ENCODE measurements around the gene FXYD5.
A peak's percentile ranks its signal among the peaks of the same experiment; 100 is the strongest.

Gene FXYD5

DNA sequence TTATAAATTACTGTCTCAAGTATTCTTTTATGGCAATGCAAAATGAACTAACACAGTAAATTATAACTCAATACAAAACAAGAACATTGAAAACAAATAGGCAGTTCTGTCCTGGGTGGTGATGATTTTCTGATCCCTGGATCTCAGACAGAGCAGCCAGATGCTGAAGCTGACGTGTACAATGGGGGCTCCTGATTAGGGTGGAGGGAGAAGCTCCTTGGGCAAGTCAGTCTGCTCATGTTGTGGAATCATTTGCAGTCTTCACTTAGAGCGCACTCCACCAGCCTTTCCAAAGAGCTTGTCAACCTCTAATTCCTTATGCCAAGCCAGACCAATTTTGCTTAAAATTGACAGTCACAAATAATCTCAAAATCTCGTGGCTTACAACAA is 21.6 kb downstream of the FXYD5 start:
- H3K36me3 Mint-ChIP-seq (ENCODE audit: low read depth) = no peaks in the 10 kb centered on the region
- H3K4me3 Mint-ChIP-seq = no peak overlapping the region
- no peaks in the 10 kb centered on the region for H3K9me3 Mint-ChIP-seq
- peaks cover 4% of the 10 kb centered on the region for H3K27me3 Mint-ChIP-seq (ENCODE audit: low read depth)
- H3K27ac Mint-ChIP-seq = peak overlapping the region in 1 of 3 experiments; percentile 56
- TF ChIP-seq CTCF (IDR thresholded peaks at IDR 0.05; ENCODE audit: unreplicated experiment in 3 of 3) = no peak
- H3K4me1 Mint-ChIP-seq = peaks cover 6% of the 10 kb centered on the region

DNA sequence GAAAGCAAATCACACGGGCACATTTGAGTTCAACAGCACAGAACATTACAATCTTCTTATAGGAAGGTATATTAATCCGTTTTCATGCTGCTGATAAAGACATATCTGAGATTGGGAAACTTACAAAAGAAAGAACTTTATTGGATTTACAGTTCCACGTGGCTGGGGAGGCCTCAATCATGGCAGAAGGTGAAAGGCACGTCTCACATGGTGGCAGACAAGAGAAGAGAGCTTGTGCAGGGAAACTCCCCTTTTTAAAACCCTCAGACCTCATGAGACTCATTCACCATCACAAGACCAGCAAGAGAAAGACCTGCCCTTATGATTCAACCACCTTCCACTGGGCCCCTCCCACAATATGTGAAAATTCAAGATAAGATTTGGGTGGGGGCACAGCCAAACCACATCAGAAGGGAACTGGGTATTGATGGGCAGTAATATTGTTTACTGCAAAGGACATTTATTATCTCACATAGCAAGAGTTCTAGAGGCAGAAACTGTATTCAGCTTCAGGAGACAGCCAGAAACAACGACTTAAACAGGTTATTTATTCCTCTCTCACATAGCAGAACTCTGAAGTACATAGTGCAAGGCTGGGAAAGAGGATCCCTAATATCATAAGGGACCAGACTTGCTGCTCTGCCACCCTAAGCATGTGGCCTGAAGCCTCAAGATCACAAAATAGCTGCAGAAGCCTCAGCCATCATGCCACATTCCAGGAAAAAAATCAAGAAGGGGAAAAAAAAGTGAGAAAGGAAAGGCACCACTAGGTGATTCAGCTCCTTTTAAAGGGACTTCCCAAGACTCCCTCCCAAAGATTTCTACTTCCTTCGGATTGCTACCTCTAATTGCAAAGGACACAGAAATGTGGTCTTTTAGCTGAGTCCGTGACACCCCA is 23.1 kb downstream of the FXYD5 start:
- Mint-ChIP-seq H3K36me3 (ENCODE audit: low read depth) (no peaks in the 10 kb centered on the region), H3K27ac (no peak overlapping the region), H3K9me3 (no peaks in the 10 kb centered on the region), H3K4me1 (peaks cover 6% of the 10 kb centered on the region), H3K4me3 (no peak overlapping the region), H3K27me3 (ENCODE audit: low read depth) (peaks cover 4% of the 10 kb centered on the region)
- no peak for TF ChIP-seq CTCF (IDR thresholded peaks at IDR 0.05; ENCODE audit: unreplicated experiment in 3 of 3)

- no peak for TF ChIP-seq CTCF (IDR thresholded peaks at IDR 0.05; ENCODE audit: unreplicated experiment in 3 of 3)
- H3K4me3 Mint-ChIP-seq = no peak overlapping the region
- peaks cover 6% of the 10 kb centered on the region for H3K4me1 Mint-ChIP-seq
- no peak overlapping the region for H3K27ac Mint-ChIP-seq
- peaks cover 4% of the 10 kb centered on the region for H3K27me3 Mint-ChIP-seq (ENCODE audit: low read depth)
- no peaks in the 10 kb centered on the region for H3K9me3 Mint-ChIP-seq
- H3K36me3 Mint-ChIP-seq (ENCODE audit: low read depth) = no peaks in the 10 kb centered on the region
Observed at GRCh38 chr19:35178701-35179100, 24.2 kb downstream of the FXYD5 start.

GRCh38 chr19:35179830-35180229 is 25.3 kb downstream of the FXYD5 start:
- H3K4me3 Mint-ChIP-seq = no peak overlapping the region
- TF ChIP-seq CTCF (IDR thresholded peaks at IDR 0.05; ENCODE audit: unreplicated experiment in 3 of 3) = no peak

DNA sequence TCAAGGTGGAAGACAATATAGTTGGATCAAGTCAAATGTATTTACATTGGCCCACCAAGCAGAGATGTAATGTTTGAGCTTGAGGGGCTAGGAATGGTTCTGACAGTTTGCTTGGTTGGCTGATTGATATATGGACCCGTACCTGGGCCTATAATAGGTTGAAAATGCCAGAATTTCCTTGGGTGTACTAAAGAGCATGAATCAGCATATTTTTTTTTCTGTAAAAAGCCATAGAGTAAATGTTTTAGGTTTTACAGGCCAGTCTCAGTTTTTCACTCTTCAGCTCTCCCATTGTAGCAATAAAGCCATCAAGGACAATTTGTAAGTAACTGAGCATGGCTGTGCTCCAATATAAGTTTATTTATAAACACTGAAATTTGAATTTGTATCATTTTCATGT is 26.9 kb downstream of the FXYD5 start:
- Mint-ChIP-seq H3K27ac (no peak overlapping the region), H3K27me3 (ENCODE audit: low read depth) (no peaks in the 10 kb centered on the region), H3K4me3 (no peak overlapping the region), H3K36me3 (ENCODE audit: low read depth) (no peaks in the 10 kb centered on the region), H3K4me1 (no peaks in the 10 kb centered on the region), H3K9me3 (peaks cover 11% of the 10 kb centered on the region)
- TF ChIP-seq CTCF (IDR thresholded peaks at IDR 0.05; ENCODE audit: unreplicated experiment in 3 of 3) = no peak

More at GRCh38 chr19:35179830-35180229, 25.3 kb downstream of the FXYD5 start:
- peaks cover 6% of the 10 kb centered on the region for H3K4me1 Mint-ChIP-seq
- H3K36me3 Mint-ChIP-seq (ENCODE audit: low read depth) = no peaks in the 10 kb centered on the region
- H3K27me3 Mint-ChIP-seq (ENCODE audit: low read depth) = peaks cover 4% of the 10 kb centered on the region
- H3K9me3 Mint-ChIP-seq = peaks cover 7% of the 10 kb centered on the region
- H3K27ac Mint-ChIP-seq = no peak overlapping the region

DNA sequence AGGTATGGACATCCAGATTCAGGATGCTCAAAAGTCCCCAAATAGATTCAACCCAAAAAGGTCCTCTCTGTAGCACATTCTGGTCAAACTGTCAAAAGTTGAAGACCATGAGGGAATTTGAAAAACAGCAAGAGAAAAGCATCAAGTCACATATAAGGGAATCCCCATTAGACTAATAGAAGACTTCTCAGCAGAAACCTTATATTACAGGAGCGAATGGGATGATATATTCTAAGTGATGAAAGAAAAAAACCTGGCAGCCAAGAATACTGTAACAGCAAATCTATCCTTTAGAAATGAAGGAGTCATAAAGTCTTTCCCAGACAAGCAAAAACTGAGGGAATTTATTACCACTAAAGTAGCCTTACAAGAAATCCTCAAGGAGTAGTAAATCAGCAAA is 29.7 kb downstream of the FXYD5 start:
- H3K4me3 Mint-ChIP-seq = no peak overlapping the region
- H3K36me3 Mint-ChIP-seq (ENCODE audit: low read depth) = no peaks in the 10 kb centered on the region
- H3K4me1 Mint-ChIP-seq = no peaks in the 10 kb centered on the region
- no peak overlapping the region for H3K27ac Mint-ChIP-seq
- no peaks in the 10 kb centered on the region for H3K27me3 Mint-ChIP-seq (ENCODE audit: low read depth)
- H3K9me3 Mint-ChIP-seq = peaks cover 22% of the 10 kb centered on the region
- TF ChIP-seq CTCF (IDR thresholded peaks at IDR 0.05; ENCODE audit: unreplicated experiment in 3 of 3) = no peak
